ENCODE results near the gene PSMG3. TPM values are rescaled to one million over a fixed set of nuclear protein-coding genes. Genes with fewer than 3 reads are reported as not detected.

The PSMG3 gene
- total RNA-seq, 1 donor from 2014 or later: 56.6 TPM

Other genes starting within 250 kb of the PSMG3 start
- gene MICALL2, start 110.6 kb downstream of the PSMG3 start, total RNA-seq (ENCODE audit: unreplicated experiment): 28.0 TPM
- gene INTS1, start 65.6 kb downstream of the PSMG3 start, total RNA-seq (ENCODE audit: unreplicated experiment): 108 TPM
- gene MAFK, start 39.3 kb downstream of the PSMG3 start, total RNA-seq (ENCODE audit: unreplicated experiment): 10.5 TPM
- 20.7 TPM for gene TMEM184A, start 13.8 kb downstream of the PSMG3 start, total RNA-seq (ENCODE audit: unreplicated experiment)
- gene ELFN1, start 100.2 kb upstream of the PSMG3 start, total RNA-seq (ENCODE audit: unreplicated experiment): 40.0 TPM